NCI-H2081 treated with DMSO at 0.1 percent for 48 hours (cell line): ENCODE results near the gene WDR89.
"Not testable (repeated sequence)": the region's sequence is repeated elsewhere in the genome, so short reads cannot be mapped to it uniquely, and the experiment has no call there.

Source experiments
- DNase-seq: peaks from one replicate; lab custom pipeline; 2025; lab: John Stamatoyannopoulos, UW

WDR89 gene, protein sequence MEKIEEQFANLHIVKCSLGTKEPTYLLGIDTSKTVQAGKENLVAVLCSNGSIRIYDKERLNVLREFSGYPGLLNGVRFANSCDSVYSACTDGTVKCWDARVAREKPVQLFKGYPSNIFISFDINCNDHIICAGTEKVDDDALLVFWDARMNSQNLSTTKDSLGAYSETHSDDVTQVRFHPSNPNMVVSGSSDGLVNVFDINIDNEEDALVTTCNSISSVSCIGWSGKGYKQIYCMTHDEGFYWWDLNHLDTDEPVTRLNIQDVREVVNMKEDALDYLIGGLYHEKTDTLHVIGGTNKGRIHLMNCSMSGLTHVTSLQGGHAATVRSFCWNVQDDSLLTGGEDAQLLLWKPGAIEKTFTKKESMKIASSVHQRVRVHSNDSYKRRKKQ

DNA sequence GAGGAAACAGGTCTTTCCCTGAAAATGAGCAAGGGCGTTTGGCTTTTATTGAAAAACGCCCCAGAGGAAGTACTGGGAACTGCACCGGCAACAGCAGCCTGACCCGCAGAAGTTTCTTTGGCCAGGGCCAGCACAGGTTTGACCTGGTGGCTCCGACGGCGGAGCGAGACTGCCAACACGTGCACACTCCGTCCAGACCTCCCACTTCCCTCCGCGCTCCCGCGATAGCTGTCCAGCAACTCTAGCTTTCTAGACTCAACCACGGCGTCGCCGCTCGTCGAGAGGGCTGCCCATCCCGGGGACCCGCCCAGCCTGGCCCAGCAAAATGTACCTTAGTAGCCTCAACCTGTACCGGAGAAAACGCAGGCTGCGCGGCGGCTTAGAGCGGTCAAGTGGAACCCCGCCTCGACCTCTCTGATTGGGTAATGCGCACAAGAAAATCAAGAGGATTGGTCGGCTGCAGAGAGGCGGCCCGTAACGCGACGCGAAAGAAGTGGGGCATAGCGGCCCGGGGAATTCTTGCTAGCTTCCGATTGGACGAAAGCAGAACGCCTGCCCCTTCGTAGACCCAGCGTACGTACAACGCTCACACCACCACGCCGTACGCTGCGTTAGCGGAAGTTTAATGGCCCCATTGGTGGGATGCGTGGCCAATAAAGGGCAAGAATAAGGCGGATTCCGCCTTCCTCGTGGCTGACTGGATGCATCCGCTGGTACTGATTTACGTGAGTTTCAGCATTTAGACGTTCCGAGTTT lies at the start of gene WDR89:
TSS of gene WDR89 (minus strand) at position 399 of the 756 bp plus-strand sequence. CDS start 41,929 bp downstream, outside the sequence.
- DNase-seq: peak; percentile 98

DNA sequence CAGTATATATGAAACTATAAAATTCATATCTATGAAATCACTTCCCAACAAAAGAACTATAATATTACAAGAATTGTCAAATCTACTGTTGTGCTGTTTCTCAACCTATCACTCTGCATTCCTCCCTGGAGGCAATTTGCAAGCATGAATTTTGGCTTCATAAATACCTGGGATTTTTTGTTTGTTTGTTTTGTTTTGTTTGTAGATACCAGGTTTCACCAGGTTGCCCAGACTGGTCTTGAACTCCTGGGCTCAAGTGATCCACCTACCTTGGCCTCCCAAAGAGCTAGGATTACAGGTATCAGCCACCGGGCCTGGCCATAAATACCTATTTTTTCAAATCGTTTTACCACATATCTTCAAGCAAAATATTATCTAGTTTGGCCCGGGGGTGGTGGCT lies 47.5 kb upstream of the WDR89 start:
- no peak for DNase-seq

DNA sequence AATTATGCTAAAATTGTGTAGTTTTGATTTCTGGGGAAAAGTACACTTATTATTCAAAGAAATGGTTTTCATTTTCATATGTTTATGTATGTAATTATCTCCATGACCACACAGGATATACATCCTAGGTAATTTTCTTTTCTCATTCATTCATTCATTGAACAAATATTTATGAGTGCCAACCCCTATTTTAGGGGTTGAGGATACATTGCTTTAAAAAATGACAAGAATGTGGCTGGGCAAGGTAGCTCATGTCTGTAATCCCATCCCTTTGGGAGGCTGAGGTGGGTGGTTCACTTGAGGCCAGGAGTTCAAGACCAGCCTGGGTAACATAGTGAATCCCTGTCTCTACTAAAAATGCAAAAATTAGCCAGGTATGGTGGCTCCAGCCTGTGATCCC lies 45.3 kb upstream of the WDR89 start:
- no peak for DNase-seq

DNA sequence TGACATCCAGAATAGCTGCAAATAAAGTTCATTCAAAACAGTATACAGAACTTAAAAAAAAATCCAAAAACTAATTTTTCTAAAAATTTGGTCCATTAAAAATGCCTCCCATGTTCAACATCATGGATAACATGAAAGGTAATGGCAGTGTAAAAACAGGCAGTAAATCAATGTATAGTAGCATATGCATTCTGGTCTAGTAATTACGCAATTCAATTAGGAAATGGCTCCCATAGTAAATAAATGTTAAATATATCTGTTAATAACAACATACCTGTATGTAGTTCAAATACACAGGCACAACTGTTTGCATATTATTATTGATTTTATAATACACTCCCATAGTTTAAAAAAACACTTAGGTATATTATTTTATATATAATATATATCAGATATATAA lies 43.7 kb upstream of the WDR89 start:
- no peak for DNase-seq

DNA sequence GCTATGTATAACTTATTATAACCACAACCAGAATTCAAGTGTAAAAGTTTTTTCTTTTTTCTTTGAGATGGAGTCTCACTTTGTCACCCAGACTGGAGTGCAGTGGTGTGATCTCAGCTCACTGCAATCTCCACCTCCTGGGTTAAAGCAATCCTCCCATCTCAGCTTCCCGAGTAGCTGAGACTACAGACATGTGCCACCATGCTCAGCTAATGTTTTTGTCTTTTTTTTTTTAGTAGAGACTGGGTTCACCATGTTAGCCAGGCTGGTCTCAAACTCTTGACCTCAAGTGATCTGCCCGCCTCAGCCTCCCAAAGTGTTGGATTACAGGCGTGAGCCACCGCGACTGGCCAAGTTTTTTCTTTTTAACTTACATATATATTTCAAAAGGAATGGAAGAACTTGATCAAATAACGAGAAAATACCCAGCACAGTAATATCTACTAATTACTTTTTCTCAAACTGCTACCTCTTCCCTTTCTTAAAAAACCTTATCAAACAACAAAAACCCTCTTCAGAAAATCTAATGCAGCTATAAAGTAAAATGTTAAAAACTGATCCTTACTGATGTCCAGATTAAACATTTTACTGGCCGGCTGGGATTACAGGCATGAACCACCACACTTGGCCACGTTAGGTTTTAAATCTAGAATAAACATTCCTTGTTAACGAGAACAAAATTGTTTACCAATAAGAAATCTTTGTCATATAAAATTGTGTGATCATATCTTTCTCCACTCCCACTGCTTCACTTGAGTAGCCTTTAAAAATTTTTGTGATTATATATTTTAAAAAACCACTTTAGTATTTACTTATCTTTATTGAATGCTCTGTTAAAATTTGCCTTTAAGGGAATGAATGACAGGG lies 41.3 kb upstream of the WDR89 start:
- DNase-seq: no peak

DNA sequence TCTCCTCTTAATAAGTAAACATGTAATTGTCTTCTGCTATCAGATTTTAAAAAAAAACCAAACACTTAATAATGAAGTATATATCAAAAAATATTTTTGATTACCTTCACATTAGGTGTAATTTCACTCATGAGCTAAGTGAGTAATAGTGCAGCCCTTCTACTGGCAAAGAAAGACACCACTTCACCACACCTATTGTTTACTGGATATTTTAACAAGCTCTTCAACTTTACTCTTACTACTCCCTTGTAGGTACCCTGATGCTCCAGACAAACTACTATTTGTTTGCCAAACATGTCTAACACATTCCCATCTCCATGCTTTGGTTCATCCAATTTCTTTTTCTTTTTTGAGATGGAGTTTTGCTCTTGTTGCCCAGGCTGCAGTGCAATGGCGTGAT lies 36.9 kb upstream of the WDR89 start:
- DNase-seq: no peak

DNA sequence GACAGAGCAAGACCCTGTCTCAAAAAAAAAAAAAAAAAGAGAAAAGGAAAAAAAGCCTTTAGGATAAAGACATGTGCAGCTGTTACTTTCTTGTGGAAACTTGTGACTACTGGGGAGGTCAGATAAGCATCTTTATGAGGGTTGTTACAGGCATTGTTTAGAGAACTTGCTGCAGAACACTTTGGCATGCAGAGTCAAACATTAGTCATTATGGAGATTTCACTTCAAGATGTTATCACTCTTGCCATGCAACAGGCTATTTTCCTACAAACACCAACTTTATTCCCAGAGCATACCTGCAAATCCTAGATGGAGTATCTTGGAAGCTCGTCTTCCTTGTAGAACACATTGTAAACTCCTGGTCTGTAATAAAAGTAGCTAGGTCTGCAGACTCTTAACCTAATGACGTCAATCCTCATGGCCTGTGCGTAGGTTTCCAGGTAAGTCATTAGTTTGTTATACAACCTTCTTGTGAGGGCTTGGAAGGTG lies 36.3 kb upstream of the WDR89 start:
- no peak for DNase-seq

DNA sequence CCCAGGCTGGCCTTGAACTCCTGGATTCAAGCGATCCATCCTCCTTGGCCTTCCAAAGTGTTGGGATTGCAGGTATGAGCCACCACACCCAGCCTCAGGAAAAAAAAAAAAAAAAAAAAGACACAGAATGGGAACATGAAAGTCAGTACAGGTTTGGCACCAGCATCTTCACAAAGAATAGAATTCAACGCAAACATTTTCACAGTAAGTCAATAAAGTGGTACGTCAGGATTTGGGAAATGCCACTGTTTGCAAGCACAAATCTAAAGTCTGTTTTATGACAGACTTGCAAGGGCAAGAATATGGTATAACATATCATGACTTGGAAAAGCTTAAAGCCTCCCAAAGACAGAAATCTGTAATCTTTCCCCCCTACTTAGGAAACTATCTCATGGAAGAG lies 34.9 kb upstream of the WDR89 start:
- DNase-seq: no peak

DNA sequence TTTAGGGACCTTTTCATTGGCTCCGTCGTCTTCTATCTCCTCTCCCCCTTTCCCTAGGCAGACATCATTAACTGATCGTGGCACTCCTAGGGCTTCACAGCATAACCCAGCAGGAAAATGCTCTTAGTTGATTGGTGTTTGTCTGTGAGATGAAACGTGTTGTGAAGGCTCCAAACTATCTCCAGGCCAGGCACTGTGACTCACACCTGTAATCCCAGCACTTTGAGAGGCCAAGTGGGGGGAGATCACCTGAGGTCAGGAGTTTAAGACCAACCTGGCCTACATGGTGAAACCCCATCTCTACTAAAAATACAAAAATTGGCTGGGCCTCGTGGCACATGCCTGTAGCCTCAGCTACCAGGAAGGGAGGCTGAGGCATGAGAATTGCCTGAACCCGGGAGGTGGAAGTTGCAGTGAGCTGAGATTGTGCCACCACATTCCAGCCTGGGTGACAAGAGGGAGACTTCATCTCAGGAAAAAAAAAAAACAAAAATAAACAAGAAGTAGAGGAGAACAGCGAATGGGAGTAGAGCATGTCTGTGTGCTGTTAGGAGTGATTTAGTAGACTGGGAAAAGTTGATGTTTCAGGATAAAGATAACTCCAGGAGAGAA lies 32.3 kb upstream of the WDR89 start:
- no peak for DNase-seq

DNA sequence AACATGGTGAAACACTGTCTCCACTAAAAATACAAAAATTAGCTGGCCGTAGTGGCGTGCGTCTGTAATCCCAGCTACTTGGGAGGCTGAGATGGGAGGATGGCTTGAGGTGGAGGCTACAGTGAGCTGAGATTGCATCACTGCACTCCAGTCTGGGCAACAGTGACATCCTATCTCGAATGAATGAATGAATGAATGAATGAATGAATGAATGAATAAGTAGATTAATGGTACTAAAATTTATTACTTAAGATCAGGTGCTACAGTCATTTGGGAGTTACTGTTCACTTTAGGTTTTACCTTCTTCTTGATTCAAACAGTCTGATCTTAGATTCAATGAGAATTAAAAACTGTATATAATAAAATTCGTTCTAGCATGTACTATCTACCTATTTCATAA lies 31.6 kb upstream of the WDR89 start:
- no peak for DNase-seq

DNA sequence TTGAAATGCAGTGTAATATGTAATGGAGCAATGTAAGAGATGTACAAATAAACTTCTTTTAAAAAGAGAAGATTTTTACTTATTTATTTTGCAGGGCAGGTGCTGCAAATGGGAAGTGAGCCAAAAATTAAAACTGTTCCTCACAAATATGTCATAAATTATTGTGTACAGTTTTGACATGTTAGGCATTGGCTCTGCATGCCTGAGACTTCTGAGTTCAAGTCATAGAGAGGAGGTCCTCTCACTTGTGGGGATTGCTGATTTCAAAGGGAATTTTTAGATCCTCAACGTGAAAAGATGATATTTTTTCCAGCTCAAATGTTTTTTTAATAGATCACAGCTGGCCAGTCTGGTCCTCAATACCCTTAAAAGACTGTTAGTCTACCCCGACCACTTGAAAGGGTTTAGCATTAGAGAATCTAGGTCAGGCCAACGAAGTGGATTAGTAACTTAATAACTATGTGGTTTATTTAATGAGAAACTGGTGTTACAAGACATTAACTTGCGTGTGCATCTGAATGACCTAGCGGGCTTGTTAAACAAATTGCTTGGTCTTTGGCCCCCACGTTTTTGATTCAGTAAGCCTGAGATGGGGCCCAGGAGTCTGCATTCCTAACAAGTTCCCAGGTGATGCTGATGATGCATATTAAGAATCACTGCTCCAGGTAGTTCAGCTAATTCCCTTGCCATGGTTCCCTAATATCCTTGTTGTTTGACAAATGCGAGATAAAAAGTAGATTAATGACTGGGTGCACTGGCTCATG lies 30.9 kb upstream of the WDR89 start:
- DNase-seq: no peak

DNA sequence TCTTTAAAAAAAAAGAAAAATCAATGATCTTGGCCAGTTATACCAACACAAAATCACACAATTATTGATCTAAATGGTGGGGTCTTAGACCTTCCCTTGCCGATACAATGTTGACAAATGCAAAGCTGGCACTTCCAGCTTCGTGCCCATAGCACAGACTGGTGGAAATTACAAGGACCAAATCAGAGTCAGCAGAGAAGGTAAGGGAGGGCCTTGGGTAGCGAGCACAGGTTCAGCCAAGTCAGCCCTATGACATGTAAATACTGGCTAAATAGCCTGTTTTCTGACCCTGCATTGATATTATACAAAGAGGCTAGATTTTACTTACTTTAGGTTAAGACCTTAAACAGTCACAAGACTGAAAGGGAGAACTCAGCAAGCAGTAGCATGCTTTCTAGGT lies 30.3 kb upstream of the WDR89 start:
- DNase-seq: no peak

DNA sequence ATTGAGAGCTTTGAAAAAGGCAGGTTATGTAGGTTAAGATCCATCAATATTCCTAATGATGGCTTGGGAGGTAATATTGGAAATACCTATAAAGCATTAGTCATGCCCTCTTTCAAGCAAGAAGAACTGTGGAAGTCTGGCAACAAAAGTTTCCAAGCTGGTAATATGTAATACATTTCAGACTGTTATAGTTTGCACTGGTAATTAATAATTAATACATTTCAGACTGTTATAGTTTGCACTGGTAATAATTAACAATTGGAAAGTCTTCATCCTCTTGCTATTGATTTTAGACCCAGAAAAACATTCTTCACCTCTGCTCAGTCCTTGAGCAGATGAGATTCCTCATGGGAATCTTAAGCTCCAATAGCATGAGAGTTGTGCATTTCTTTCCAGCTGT lies 29.0 kb upstream of the WDR89 start:
- DNase-seq: no peak

DNA sequence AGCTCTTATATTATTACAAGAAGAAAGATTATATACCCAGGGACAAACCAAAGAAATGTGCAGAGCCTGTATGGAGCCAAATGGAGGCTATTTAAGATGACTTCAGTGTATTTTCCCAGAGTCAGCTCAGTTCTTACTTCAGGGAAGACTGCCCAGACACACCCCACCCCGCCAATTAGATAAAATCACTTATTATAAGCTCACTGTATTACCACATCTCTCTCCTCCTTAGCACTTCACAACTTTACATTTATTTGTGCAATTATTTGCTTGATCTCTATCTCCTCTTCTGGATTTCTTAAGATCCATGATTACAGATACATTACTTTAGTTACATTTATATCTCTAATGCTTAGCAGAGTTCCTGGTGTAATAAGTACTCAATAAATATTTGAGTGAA lies 24.7 kb upstream of the WDR89 start:
- no peak for DNase-seq

DNA sequence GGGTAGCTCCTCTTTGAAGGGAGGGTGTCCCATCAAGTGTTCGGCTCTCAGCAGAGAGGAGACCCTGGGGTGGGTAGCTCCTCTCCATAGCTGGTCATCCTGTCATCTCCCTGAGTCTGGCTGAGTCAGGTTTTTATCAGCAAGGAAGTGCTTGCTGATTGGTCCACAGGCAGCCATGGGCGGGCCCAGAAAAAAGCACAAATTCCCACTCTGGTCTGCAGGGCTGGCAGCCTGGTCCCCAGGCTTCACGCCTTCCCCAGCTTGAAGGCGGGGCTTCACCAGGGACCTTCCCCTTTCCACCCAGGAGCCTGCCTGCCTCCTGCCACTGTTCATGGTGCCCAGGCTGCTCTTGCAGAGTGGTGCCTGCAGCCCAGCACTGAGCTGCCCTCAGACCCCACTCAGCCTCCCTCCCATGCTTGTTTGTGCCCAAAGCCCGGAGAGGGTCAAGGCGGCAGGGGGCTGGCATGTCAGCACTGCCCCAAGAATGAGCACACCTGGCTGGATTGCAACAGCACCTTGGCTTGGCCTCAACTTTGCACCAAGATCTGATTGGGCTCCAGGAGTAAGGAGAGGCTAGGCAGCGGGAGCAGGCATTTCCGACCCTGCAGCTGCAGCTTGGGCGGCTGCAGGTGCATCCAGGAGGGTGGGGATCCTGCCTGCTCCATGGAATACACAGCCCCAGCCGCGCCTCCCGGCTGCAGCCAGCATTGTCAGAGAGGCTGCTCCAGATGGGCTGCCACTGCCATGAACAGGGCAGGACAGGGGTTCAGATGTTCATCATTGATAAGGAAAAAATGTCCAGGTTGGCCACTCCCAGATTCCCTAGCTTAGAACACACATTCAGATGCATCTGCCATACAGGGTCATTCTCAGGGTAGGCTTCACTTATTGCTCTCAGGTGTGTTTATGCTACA lies 22.0 kb upstream of the WDR89 start:
- no peak for DNase-seq

DNA sequence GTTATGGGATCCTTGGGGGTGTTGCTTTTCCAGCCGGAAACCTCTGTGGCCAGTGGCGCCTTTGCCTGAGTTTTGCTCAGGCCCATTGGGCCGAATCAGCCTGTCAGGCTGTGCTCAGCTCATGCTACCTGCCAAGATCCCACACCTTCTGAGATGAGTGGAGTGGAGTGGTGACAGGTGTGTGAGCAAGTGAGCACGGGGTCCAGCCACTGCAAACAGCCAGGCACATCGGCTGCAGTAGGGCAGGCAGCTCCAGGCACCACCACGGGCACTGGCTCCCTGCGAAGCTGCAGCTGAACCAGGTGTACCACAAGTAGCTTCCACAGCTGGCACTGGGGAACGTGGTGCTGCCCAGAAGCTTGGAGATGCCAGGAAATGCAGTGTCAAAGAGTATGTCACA lies 21.1 kb upstream of the WDR89 start:
- no peak for DNase-seq

DNA sequence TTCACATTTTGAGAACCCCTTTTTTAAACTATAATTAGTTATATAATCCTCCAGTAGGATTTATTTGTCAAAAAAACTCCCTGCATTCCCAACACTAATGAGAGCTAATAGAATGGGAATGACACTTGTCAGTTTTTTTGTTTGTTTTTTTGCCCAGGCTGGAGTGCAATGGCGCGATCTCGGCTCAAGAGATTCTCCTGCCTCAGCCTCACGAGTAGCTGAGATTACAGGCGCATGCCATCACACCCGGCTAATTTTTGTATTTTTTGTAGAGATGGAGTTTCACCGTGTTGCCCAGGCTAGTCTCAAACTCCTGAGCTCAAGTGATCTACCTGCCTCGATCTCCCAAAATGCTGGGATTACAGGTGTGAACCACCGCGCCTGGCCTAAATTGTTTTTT lies 20.2 kb upstream of the WDR89 start:
- not testable (repeated sequence) for DNase-seq

DNA sequence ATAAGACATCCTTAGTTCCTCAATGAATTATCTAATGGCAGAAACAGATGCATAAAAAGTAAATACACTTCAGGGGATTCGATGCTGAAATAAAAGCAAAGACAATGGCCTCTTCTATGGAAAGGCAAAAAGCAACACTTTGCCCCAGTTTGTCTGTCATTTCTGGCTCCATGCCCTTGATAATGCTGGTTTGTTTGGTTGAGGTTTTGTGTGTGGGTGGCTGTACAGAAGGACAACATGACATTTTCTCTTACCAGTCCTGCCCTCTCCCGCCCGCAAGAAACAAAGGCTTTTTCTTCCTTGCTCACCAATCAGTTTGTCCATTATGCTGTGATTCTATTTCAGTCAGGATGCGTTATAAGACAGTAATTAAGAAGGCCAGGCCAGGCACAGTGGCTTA lies 18.1 kb upstream of the WDR89 start:
- DNase-seq: no peak

DNA sequence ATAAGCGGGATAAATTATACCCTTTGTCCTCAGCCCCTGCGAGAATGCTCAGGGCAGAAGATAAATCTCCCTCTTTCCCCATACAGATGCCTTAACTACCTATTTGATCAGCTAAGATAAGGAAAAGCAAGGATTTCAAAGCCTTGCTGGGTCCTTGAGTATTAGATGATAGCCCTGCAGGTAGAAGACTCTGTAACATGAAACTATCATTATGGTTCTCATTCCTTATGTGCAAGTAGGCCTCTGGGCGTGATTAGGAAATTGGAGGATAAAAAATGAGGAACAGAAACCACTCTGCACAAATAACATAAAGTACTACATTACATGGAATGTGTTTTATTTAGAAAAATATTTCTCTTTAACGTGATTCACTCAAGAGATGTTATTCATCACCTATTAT lies 14.5 kb upstream of the WDR89 start:
- DNase-seq: no peak

DNA sequence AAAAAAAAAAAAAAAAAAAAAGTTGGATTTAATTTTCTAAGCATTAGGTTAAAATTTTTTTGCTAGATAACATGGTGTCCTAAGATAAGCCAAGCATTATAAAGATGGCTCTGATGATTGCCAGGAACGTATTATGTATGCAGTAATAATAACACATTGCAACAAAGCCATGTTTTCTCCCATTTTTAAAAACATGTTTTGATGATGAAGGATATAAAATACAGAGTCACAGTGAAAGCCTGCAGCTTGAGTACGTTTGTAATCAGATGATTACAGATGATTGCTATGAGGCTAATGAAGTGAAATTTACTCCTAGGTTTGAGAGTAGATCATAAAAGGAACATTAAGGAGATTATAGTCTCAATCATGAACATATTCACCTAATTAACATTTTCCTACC lies 13.3 kb upstream of the WDR89 start:
- no peak for DNase-seq
